ENCODE data around the gene DHRS9. TPM values are rescaled to one million over a fixed set of nuclear protein-coding genes. Genes with fewer than 3 reads are reported as not detected.
A peak's percentile ranks its signal among the peaks of the same experiment; 100 is the strongest.

The DHRS9 gene
- total and polyA plus RNA-seq, 4 donors, result 1.5 to 17.2 (median 4.0) TPM

DNA sequence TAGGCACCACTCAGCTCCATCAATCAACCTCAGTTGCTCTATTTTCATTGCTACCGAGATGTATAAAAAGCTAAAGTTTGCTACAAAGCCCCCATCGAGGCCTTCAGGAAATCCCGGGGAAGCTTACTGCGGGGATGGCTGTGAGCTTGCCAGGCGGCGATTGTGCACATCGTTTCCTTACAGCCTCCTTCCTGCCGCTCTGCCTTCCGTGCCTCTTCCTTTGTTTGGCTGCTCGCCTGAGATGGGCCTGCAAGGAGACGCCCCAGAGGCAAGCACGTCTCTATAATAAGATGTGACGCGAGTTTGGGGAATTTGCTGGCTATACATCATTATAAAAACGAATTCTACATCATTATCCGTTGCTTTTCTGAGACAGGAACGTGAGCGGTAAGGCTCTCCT, 41.6 kb downstream of the DHRS9 start:
- H3K4me1 ChIP-seq (ENCODE audit: control insufficient read depth in 5 of 5, insufficient read depth in 5 of 5, low read length in 5 of 5), result no peaks in the 10 kb centered on the region
- no peaks in the 10 kb centered on the region for H3K36me3 ChIP-seq (ENCODE audit: control insufficient read depth in 4 of 4, insufficient read depth in 4 of 4, low read length in 4 of 4)
- no peaks in the 10 kb centered on the region for H3K27me3 ChIP-seq (ENCODE audit: control insufficient read depth in 3 of 3, insufficient read depth in 3 of 3, low read length in 2 of 3)
- TF ChIP-seq, protein P1, sequence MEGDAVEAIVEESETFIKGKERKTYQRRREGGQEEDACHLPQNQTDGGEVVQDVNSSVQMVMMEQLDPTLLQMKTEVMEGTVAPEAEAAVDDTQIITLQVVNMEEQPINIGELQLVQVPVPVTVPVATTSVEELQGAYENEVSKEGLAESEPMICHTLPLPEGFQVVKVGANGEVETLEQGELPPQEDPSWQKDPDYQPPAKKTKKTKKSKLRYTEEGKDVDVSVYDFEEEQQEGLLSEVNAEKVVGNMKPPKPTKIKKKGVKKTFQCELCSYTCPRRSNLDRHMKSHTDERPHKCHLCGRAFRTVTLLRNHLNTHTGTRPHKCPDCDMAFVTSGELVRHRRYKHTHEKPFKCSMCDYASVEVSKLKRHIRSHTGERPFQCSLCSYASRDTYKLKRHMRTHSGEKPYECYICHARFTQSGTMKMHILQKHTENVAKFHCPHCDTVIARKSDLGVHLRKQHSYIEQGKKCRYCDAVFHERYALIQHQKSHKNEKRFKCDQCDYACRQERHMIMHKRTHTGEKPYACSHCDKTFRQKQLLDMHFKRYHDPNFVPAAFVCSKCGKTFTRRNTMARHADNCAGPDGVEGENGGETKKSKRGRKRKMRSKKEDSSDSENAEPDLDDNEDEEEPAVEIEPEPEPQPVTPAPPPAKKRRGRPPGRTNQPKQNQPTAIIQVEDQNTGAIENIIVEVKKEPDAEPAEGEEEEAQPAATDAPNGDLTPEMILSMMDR (IDR thresholded peaks at IDR 0.05; ENCODE audit: control extremely low read depth, extremely low read depth), result no peak
- H3K9me3 ChIP-seq (ENCODE audit: control insufficient read depth in 4 of 4, insufficient read depth in 3 of 4, low read length in 3 of 4), result peaks cover 0 to 4% (median 0%) of the 10 kb centered on the region in 4 donors
- WGBS, 2 donors, result 27 to 42% methylated on average over 18 of the region's 18 CpGs
- H3K27ac ChIP-seq (ENCODE audit: low read depth in 1 of 2, low read length in 1 of 2), result no peak overlapping the region
- no peak overlapping the region for H3K4me3 ChIP-seq
- peak in 1 of 3 donors; percentile 25 for DNase-seq
- no peak overlapping the region for H3K9ac ChIP-seq (ENCODE audit: insufficient read depth in 1 of 2, low read length in 2 of 2)
- ATAC-seq (ENCODE audit: insufficient read depth, low FRiP score), result no peak

DNA sequence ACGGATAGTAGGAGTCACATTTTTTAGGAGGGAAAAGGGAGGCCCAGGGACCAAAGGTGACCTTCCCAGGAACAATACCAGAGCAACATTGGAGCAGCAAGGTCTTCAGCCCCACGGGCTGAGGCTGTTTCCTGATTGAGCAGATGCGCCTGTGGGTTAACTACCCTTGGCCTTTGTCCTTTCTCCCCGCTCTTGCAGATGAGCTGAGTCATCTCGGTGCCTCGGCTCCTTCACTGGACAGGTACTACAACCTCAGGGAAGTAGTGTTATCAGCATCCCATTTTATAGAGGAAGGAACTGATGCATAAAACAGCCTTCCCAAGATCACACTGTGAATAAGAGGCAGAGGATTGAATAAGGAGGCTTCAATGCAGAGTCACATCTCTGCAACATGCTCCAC, 43.5 kb downstream of the DHRS9 start:
- 78 to 83% methylated on average over 6 of the region's 6 CpGs for WGBS, 2 donors
- Histone ChIP-seq H3K27ac (ENCODE audit: low read depth in 1 of 2, low read length in 1 of 2) (no peak overlapping the region), H3K4me1 (ENCODE audit: control insufficient read depth in 5 of 5, insufficient read depth in 5 of 5, low read length in 5 of 5) (no peaks in the 10 kb centered on the region), H3K27me3 (ENCODE audit: control insufficient read depth in 3 of 3, insufficient read depth in 3 of 3, low read length in 2 of 3) (no peaks in the 10 kb centered on the region), H3K36me3 (ENCODE audit: control insufficient read depth in 4 of 4, insufficient read depth in 4 of 4, low read length in 4 of 4) (no peaks in the 10 kb centered on the region), H3K9ac (ENCODE audit: insufficient read depth in 1 of 2, low read length in 2 of 2) (no peak overlapping the region), H3K9me3 (ENCODE audit: control insufficient read depth in 4 of 4, insufficient read depth in 3 of 4, low read length in 3 of 4) (peaks cover 0 to 4% (median 0%) of the 10 kb centered on the region in 4 donors), H3K4me3 (no peak overlapping the region)
- no peak for DNase-seq
- ATAC-seq (ENCODE audit: insufficient read depth, low FRiP score), result no peak
- TF ChIP-seq, protein P1 (IDR thresholded peaks at IDR 0.05; ENCODE audit: control extremely low read depth, extremely low read depth), result no peak

- Histone ChIP-seq H3K9me3 (ENCODE audit: control insufficient read depth in 4 of 4, insufficient read depth in 3 of 4, low read length in 3 of 4) (peaks cover 0 to 4% (median 0%) of the 10 kb centered on the region in 4 donors), H3K4me1 (ENCODE audit: control insufficient read depth in 5 of 5, insufficient read depth in 5 of 5, low read length in 5 of 5) (no peaks in the 10 kb centered on the region), H3K36me3 (ENCODE audit: control insufficient read depth in 4 of 4, insufficient read depth in 4 of 4, low read length in 4 of 4) (no peaks in the 10 kb centered on the region), H3K4me3 (no peak overlapping the region), H3K27me3 (ENCODE audit: control insufficient read depth in 3 of 3, insufficient read depth in 3 of 3, low read length in 2 of 3) (no peaks in the 10 kb centered on the region), H3K27ac (ENCODE audit: low read depth in 1 of 2, low read length in 1 of 2) (no peak overlapping the region), H3K9ac (ENCODE audit: insufficient read depth in 1 of 2, low read length in 2 of 2) (no peak overlapping the region)
- TF ChIP-seq, protein P1 (IDR thresholded peaks at IDR 0.05; ENCODE audit: control extremely low read depth, extremely low read depth), result no peak
- DNase-seq (no peak), ATAC-seq (ENCODE audit: insufficient read depth, low FRiP score) (no peak)
- 47 to 80% methylated on average over 4 of the region's 4 CpGs for whole genome bisulfite sequencing, 2 donors
These were observed 44.7 kb downstream of the DHRS9 start for GRCh38 chr2:169114056-169114455.

GRCh38 chr2:169116327-169116726, 47.0 kb downstream of the DHRS9 start:
- H3K9ac ChIP-seq (ENCODE audit: insufficient read depth in 1 of 2, low read length in 2 of 2), result no peak overlapping the region
- H3K9me3 ChIP-seq (ENCODE audit: control insufficient read depth in 4 of 4, insufficient read depth in 3 of 4, low read length in 3 of 4), result peaks cover 0 to 3% (median under 1%) of the 10 kb centered on the region in 4 donors
- peak in 1 of 3 donors; percentile 5 for DNase-seq
- H3K4me1 ChIP-seq (ENCODE audit: control insufficient read depth in 5 of 5, insufficient read depth in 5 of 5, low read length in 5 of 5), result no peaks in the 10 kb centered on the region
- no peaks in the 10 kb centered on the region for H3K27me3 ChIP-seq (ENCODE audit: control insufficient read depth in 3 of 3, insufficient read depth in 3 of 3, low read length in 2 of 3)
- WGBS, 2 donors, result 39 to 63% methylated on average over 2 of the region's 2 CpGs
- no peaks in the 10 kb centered on the region for H3K36me3 ChIP-seq (ENCODE audit: control insufficient read depth in 4 of 4, insufficient read depth in 4 of 4, low read length in 4 of 4)
- H3K4me3 ChIP-seq, result no peak overlapping the region
- no peak overlapping the region for H3K27ac ChIP-seq (ENCODE audit: low read depth in 1 of 2, low read length in 1 of 2)
- TF ChIP-seq, protein P1 (IDR thresholded peaks at IDR 0.05; ENCODE audit: control extremely low read depth, extremely low read depth), result no peak
- ATAC-seq (ENCODE audit: insufficient read depth, low FRiP score), result no peak
